HL-60 (cell line): ENCODE data around the gene TRPM4.

ENCODE experiments used
- CTCF ChIP-seq: IDR thresholded peaks from one replicate; pipeline ENCODE4 v1.5.1; 2011; ENCODE audit warnings: low read length, control low read depth, inconsistent platforms; ENCODE audit not compliant: insufficient read depth
- GABPA ChIP-seq: IDR thresholded peaks from 2 replicates; pipeline ENCODE4 v1.6.1; 2012; ENCODE audit warnings: low read depth
- POLR2AphosphoS5 ChIP-seq: IDR thresholded peaks from 2 replicates; pipeline ENCODE4 v1.6.1; 2012; ENCODE audit warnings: low read depth
- REST ChIP-seq: IDR thresholded peaks from 2 replicates; pipeline ENCODE4 v1.6.1; 2012; ENCODE audit warnings: low read depth; ENCODE audit not compliant: insufficient replicate concordance
- SPI1 ChIP-seq: IDR thresholded peaks from 2 replicates; pipeline ENCODE4 v1.6.1; 2012; ENCODE audit warnings: low read depth, mild to moderate bottlenecking, borderline replicate concordance

- no peak for TF ChIP-seq CTCF
- no peak for TF ChIP-seq POLR2AphosphoS5
- no peak for TF ChIP-seq GABPA
- no peak for TF ChIP-seq SPI1
- TF ChIP-seq REST, result no peak
These were observed 6.1 kb upstream of the TRPM4 start for GRCh38 chr19:49151267-49152118.
